Tibial artery (tissue), 4 donors: ENCODE results near the gene TUSC2.

Source experiments
- DNase-seq, 2 donors: peaks; one replicate each; pipeline ENCODE4 v3.0.0-alpha.2; 2019
- H3K27ac ChIP-seq, 2 donors: fragments of 200-600 bp; sonication (generic) in 1 of 2; 1 replicate in 1 of 2; 2 replicates in 1 of 2; pipeline ENCODE4 v1.5.1; 2018 to 2019; ENCODE audit warnings: mild to moderate bottlenecking in 1 of 2
- H3K27me3 ChIP-seq, 2 donors: fragments of 200-600 bp; sonication (generic) in 1 of 2; one replicate each; pipeline versions ENCODE4 v1.5.1 to v1.6.0; 2016 to 2019
- H3K36me3 ChIP-seq, 3 donors: fragments of 200-600 bp; sonication (generic) in 2 of 3; one replicate each; pipeline ENCODE4 v1.5.1; 2016 to 2019; ENCODE audit warnings: mild to moderate bottlenecking in 2 of 3
- H3K4me1 ChIP-seq, 4 donors: fragments of 200-600 bp; sonication (generic) in 2 of 4; 1 replicate in 3 of 4; 2 replicates in 1 of 4; pipeline ENCODE4 v1.5.1; 2016 to 2019
- H3K4me3 ChIP-seq, 2 donors: fragments of 200-600 bp; sonication (generic) in 1 of 2; 1 replicate in 1 of 2; 2 replicates in 1 of 2; pipeline ENCODE4 v1.5.1; 2018 to 2019; ENCODE audit warnings: mild to moderate bottlenecking in 2 of 2
- H3K9me3 ChIP-seq, 3 donors: fragments of 200-600 bp; sonication (generic) in 1 of 3; one replicate each; pipeline ENCODE4 v1.5.1; 2016 to 2019
- intact Hi-C: fragments of 100-400 bp; cut with DNase I; formaldehyde crosslinking; loops from one replicate; pipeline ENCODE4 v1.15.0; 2023; ENCODE audit warnings: low total_unique reads
- TF ChIP-seq, protein P1 (sequence below), 2 experiments: fragments of 200-600 bp in 1 of 2; fragments of 450-650 bp in 1 of 2; IDR thresholded peaks; one replicate each; pipeline ENCODE4 v1.5.1; 2017 to 2019; ENCODE audit warnings: antibody characterized with exemption in 2 of 2, mild to moderate bottlenecking in 1 of 2, moderate library complexity in 1 of 2

Gene TUSC2

GRCh38 chr3:50331364-50331907, 3.4 kb upstream of the TUSC2 start:
- TF ChIP-seq, protein P1, sequence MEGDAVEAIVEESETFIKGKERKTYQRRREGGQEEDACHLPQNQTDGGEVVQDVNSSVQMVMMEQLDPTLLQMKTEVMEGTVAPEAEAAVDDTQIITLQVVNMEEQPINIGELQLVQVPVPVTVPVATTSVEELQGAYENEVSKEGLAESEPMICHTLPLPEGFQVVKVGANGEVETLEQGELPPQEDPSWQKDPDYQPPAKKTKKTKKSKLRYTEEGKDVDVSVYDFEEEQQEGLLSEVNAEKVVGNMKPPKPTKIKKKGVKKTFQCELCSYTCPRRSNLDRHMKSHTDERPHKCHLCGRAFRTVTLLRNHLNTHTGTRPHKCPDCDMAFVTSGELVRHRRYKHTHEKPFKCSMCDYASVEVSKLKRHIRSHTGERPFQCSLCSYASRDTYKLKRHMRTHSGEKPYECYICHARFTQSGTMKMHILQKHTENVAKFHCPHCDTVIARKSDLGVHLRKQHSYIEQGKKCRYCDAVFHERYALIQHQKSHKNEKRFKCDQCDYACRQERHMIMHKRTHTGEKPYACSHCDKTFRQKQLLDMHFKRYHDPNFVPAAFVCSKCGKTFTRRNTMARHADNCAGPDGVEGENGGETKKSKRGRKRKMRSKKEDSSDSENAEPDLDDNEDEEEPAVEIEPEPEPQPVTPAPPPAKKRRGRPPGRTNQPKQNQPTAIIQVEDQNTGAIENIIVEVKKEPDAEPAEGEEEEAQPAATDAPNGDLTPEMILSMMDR (IDR thresholded peaks at IDR 0.05): no peak
- H3K9me3 ChIP-seq: no peaks in the 10 kb centered on the region
- H3K27ac ChIP-seq: no peak overlapping the region
- no peak overlapping the region for H3K4me3 ChIP-seq
- H3K36me3 ChIP-seq: peaks cover 23 to 36% (median 34%) of the 10 kb centered on the region in 3 donors
- no peaks in the 10 kb centered on the region for H3K27me3 ChIP-seq
- intact Hi-C loops: no loop called here
- no peak for DNase-seq
- peaks cover 0 to 61% (median 45%) of the 10 kb centered on the region in 4 donors for H3K4me1 ChIP-seq

- Histone ChIP-seq H3K9me3 (no peaks in the 10 kb centered on the region), H3K27me3 (no peaks in the 10 kb centered on the region), H3K36me3 (peaks cover 30 to 47% (median 44%) of the 10 kb centered on the region in 3 donors), H3K27ac (no peak overlapping the region), H3K4me3 (no peak overlapping the region), H3K4me1 (peaks cover 0 to 50% (median 38%) of the 10 kb centered on the region in 4 donors)
- intact Hi-C loops: no loop called here
- DNase-seq: no peak
- TF ChIP-seq, protein P1 (IDR thresholded peaks at IDR 0.05): no peak
Observed at GRCh38 chr3:50330330-50330729, 2.3 kb upstream of the TUSC2 start.

DNA sequence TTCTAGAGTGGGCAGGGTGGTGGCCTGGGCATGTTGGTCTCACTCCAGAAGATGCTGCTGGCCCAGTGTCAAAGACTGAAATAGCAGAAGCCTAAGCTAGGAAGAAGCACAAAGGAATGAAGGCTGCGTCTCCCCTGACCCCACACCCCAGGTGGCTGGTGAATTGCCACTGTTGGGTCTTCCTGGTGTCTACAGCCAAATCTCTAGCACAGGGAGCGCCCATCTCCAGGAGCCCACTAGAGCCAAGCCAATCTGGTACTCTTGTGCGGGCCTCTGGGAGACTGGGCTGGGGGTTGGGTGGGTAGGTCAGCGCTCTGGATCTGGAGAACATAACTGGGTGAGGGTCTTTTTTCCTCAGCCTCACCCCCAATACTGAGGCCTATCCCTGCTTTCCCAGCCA, 894 bp downstream of the TUSC2 start:
- TF ChIP-seq, protein P1 (IDR thresholded peaks at IDR 0.05): no peak
- Histone ChIP-seq H3K27ac (peak overlapping the region; percentile 88 to 95), H3K27me3 (no peaks in the 10 kb centered on the region), H3K4me3 (peak overlapping the region; percentile 92 to 100), H3K9me3 (no peaks in the 10 kb centered on the region), H3K4me1 (peaks cover 0 to 38% (median 21%) of the 10 kb centered on the region in 4 donors), H3K36me3 (peaks cover 30 to 53% (median 46%) of the 10 kb centered on the region in 3 donors)
- no peak for DNase-seq
- intact Hi-C loops: no loop called here

GRCh38 chr3:50326182-50326541, 1.9 kb downstream of the TUSC2 start:
- peak in 1 of 2 donors; percentile 65 for DNase-seq
- H3K4me1 ChIP-seq: peaks cover 0 to 46% (median 26%) of the 10 kb centered on the region in 4 donors
- intact Hi-C loops: no loop called here
- H3K27me3 ChIP-seq: no peaks in the 10 kb centered on the region
- peaks cover 22 to 43% (median 36%) of the 10 kb centered on the region in 3 donors for H3K36me3 ChIP-seq
- H3K27ac ChIP-seq: no peak overlapping the region
- H3K9me3 ChIP-seq: no peaks in the 10 kb centered on the region
- TF ChIP-seq, protein P1 (IDR thresholded peaks at IDR 0.05): no peak
- no peak overlapping the region for H3K4me3 ChIP-seq

- H3K36me3 ChIP-seq: peaks cover 16 to 38% (median 31%) of the 10 kb centered on the region in 3 donors
- intact Hi-C loops: no loop called here
- H3K4me1 ChIP-seq: peaks cover 0 to 46% (median 26%) of the 10 kb centered on the region in 4 donors
- TF ChIP-seq, protein P1 (IDR thresholded peaks at IDR 0.05): no peak
- no peaks in the 10 kb centered on the region for H3K27me3 ChIP-seq
- peak in 1 of 2 donors; percentile 56 for DNase-seq
- H3K27ac ChIP-seq: no peak overlapping the region
- no peaks in the 10 kb centered on the region for H3K9me3 ChIP-seq
- no peak overlapping the region for H3K4me3 ChIP-seq
Observed at GRCh38 chr3:50325497-50326181, 2.4 kb downstream of the TUSC2 start.
